SH-SY5Y (cell line): ENCODE results near the gene HOXB7.

Source experiments
- GATA2 ChIP-seq: IDR thresholded peaks from 2 replicates; pipeline ENCODE4 v1.6.1; 2011; ENCODE audit warnings: mild to moderate bottlenecking, low read depth, low read length
- GATA3 ChIP-seq: IDR thresholded peaks from 2 replicates; pipeline ENCODE4 v1.6.1; 2011; ENCODE audit warnings: low read depth, mild to moderate bottlenecking, low read length, moderate library complexity

The HOXB7 gene

DNA sequence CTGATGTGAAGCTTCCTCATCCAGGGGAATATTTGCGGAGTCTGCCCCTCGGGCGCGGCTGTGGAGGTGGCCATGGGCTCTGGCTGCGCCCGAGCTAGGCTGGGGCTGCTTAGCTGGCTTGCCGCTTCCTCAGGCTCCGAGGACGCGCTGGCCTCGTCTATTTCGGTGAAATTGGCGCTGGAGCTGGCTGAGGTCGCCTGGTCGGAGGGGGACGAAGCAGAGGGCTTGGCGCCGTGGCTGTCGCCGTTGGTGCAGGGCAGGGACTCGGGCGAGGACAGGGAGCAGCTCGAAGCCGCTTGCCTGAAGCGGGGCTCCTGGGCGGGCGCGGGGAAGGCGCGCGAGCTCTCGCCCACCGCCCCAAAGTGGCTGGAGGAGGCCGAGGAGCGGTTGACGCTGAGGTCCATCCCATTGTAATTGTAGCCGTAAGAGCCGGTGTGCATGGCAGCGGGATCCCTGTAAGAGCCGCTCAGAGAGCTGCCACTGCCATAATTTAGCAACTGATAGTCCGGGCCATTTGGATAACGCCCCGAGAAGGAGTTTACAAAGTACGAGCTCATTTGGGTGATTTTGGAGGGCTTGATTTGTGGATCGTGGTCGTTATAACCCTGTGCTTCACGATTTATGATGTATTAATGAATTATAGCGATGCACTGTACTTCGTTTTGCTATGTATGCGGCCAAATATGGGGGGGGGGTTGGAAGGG lies 17.5 kb downstream of the HOXB7 start, which contains the start of gene HOXB5:
HOXB5 (minus strand) TSS at position 654 of the 704 bp plus-strand sequence; CDS start at position 557, 97 bp downstream.
- TF ChIP-seq GATA2 (no peak), GATA3 (no peak)

- TF ChIP-seq GATA2 (no peak), GATA3 (no peak)
Observed at GRCh38 chr17:48592577-48592976, 18.2 kb downstream of the HOXB7 start.

GRCh38 chr17:48592057-48592514 lies 18.7 kb downstream of the HOXB7 start:
- TF ChIP-seq GATA3 (no peak), GATA2 (no peak)

- TF ChIP-seq GATA3 (no peak), GATA2 (no peak)
Observed at GRCh38 chr17:48591255-48592056, 19.4 kb downstream of the HOXB7 start.

DNA sequence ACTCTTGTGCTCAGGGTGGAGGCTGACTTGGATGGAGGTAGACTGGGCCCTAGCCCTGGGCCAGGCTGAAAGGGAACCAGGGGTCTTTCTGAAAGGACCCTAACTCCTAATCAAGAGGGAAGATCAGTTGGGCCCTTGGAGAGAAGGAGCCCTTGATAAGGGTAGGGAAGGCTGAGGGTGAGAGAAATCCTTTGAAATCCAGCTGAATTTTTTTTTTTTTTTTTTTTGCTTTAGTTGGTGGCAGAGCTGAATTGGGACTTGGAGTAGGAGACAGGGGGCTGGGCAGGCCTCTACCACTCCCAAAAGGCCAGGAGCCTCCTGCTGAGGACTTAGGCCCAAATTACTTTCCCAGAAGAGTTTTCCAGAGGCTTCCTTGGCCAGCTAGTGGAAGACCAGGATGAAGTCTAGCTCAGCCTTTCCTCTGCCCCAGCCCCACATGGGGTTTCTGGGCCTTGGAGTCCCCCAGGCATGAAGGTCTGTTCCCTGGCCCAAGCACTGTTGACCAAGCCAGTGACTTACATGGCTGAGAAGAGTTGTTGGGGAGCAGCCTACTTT lies 20.1 kb downstream of the HOXB7 start:
- no peak for TF ChIP-seq GATA3

- no peak for TF ChIP-seq GATA3
- TF ChIP-seq GATA2 = no peak
Observed at GRCh38 chr17:48589831-48590606, 20.8 kb downstream of the HOXB7 start, which contains the start of gene HOXB3. Gene HOXB3, minus strand, starts transcription at chr17:48590241. Its CDS starts 37,767 bp downstream, at chr17:48552474.

- no peak for TF ChIP-seq GATA3
- no peak for TF ChIP-seq GATA2
Observed at GRCh38 chr17:48589060-48589830, 21.6 kb downstream of the HOXB7 start.

DNA sequence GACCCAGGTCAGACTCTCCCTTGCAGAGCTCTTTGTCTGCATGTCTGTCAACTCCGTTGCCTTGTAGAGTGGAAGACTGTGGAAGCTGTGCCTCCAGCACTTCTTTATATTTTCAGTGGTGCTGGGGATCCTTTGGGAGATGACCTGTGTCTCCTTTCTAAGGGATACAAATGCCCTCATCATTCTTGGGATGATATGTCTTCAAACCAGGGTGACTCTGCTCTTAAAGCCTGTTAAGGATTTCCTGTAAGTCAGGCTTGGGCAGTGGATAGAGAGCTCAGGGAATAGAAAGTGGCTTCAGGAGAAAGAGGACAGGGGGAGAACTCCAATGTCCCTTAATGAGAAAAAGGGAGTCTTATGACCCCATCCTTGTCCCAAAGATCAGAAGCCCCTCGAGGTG lies 22.3 kb downstream of the HOXB7 start:
- TF ChIP-seq GATA2 = no peak
- TF ChIP-seq GATA3 = no peak

DNA sequence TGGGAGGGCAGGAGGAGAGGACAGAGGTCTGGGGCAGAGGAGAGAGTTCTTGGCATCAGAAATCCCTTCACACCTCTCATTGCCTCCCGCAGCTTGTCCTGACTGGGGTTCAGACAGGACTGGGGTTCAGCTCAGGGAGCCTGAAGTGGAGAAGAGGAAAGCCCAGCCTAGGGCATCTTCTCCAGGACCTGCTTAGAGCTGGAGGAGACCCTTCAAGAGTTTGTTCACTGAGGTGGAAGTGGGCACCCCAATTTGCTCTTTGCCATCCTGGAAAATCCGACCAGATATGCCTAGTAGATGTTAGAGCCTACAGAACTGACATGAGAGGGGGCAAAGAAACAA lies 22.8 kb downstream of the HOXB7 start:
- TF ChIP-seq GATA2 (no peak), GATA3 (no peak)

- TF ChIP-seq GATA2 = no peak
- no peak for TF ChIP-seq GATA3
Observed at GRCh38 chr17:48587276-48588073, 23.3 kb downstream of the HOXB7 start.

DNA sequence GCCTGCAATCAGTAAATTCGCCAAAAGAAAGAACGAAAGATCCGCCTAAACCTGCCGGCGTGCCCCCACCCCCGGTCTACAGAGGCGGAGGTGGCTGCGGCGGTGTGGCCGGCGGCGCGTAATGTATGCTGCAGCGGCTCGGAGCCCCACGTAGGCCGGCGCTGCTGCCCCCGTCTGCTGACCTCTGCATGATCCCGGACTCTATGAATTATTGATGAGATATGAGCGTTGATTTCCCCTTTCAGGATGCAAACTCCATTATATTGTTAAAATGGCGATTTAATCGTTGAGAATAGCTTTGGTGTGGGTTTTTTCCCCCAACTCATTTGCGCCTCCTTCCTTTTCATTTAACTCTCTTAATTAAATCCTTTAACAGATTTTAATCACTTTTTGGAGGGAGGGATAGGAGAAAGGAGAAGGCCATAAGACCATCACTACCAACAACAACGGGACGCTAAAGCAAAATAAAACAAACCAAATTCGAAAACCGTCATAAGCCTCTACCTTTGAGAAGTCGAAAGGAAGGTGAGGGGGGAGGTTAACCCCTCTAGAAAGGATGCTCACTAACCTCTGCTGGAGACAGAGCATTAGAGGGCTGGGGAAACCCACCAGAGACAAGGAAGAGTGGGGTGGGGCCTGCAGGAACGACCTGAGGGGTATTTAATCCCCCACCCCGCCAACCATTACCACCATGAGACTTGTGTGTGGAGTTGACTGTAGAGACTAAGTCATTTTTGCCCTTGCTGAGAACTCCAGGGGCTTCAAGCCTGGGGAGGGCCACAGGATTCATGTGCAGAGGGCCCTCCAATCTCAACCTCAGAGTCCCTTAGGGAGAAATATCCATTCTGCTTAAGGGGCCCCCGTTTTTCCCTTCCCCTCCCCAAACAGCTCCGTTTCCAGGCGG lies 24.2 kb downstream of the HOXB7 start:
- no peak for TF ChIP-seq GATA3
- TF ChIP-seq GATA2 = no peak

DNA sequence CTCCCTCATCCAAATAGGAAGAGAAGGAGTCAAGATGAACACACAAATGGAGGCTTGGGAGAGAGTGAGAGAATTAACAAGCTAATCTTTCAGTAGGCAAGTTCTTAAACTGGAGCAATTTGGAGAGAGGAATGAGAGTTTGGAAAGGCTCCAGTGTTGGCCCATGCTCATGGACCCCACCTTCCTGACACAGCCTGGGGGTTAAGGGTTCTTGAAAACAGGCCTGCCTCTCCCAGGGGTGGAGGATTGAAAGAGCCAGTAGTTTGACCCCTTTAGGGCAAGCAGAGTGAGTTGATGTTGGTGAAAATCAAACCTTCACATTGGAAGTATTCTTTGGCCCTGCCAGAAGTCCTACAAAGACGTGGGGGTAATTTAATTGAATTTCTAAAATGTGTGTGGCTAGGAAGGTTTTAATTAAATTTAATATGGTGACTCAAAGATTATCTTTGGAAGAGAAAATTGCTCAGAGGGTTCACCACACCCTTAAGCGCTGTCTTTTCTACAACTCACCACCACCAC lies 26.5 kb downstream of the HOXB7 start:
- TF ChIP-seq GATA3 (no peak), GATA2 (no peak)
